A204.1 (cell line): ENCODE measurements around the gene TNNC1.

ENCODE experiments used
- FAIRE-seq: peaks from 2 replicates; lab custom pipeline; 2012; peaks lifted over from hg19 to GRCh38; lab: Jason Lieb, UNC

Gene TNNC1

DNA sequence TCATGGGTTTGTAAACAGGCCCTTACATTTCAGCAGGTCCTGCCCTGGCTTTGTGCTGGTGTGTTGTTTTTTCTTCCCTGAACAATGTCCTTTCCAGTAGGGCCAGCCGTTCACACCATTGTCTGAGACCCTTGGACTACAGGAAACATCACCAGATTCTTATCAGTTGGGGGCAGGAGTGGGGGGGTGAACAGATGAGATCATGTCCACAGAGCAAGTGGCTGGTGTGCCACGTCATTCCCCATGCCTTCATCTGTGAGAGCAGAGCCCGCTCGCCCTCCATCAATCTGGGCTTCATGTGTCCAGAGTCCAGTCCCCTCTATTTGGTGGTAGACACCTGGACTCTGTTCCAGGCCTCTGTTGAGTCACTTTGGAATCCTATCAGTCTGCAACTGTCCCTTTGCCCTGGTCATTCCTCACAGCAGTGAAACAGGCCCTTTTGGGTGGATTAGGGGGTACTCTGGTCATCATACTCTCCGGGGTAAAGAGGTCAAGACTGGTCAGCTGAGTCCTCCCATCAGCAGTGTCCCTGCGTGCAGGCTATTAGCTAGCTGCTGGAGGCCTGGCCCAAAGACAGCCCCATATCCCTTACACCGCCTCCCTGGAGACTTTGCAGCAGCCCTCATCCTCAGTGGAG, 23.9 kb downstream of the TNNC1 start:
- FAIRE-seq, result no peak

DNA sequence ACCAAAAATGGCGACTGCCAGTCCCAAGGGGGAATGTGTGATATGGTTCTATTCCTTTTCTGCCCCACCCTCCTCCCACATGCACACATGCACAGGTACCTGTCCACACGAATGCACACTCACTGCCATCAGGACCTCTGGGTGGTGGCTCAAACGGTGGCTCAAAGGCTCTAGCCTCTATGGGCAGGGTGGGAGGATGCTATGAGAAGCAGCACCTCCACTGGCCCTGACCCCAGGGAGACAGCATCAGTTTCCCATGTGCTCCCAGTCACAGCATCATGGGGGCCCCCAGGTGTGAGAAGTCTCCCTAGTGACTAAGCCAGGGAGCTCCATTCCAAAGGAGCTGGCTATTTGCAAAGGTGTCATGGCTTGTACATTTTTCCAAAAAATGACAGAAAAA, 24.8 kb downstream of the TNNC1 start:
- FAIRE-seq, result no peak

- peak; percentile 92 for FAIRE-seq
These were observed 25.5 kb downstream of the TNNC1 start for GRCh38 chr3:52428151-52429005.

GRCh38 chr3:52423173-52423572, 30.7 kb downstream of the TNNC1 start:
- FAIRE-seq, result no peak

DNA sequence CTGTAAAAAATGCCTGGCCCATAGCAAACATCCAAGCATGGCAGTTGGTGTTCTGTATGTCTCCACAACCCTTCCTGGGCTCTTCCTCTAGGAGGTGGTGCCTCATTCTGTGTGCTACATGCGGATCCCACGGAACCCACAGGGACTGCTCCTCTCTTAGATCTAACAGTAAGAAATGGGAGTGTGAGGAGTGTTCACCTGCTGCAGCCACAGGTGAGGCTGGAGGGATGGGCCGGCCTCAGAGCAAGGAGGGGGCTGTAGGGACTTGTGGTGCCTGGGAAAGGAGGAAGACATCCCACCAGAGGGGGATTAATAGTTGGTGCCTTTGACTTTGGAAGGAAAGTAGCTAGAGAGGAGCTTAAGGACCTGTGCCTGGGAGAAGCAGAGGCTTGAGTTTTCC, 31.2 kb downstream of the TNNC1 start:
- no peak for FAIRE-seq

DNA sequence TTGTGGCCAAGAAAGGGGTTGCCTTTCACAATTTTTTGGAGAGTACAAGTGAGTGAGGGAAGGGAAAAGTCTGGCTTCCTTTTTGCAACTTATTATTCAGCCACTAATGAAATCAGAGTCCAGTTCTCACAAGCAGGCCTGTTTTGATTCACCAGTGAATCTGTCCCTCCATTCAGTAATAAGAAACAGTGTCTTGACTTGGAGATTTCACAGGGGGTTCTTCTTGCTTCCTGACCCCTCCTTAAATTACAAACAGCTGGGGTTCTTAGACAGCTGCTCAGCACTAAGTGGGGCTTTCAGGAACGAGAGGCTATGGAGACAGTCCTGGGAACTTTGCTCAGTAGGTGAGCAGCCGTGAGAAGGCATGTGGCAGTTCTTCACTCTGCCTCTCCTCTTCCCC, 33.5 kb downstream of the TNNC1 start:
- FAIRE-seq, result no peak

- no peak for FAIRE-seq
These were observed 38.0 kb downstream of the TNNC1 start for GRCh38 chr3:52415800-52416199.

DNA sequence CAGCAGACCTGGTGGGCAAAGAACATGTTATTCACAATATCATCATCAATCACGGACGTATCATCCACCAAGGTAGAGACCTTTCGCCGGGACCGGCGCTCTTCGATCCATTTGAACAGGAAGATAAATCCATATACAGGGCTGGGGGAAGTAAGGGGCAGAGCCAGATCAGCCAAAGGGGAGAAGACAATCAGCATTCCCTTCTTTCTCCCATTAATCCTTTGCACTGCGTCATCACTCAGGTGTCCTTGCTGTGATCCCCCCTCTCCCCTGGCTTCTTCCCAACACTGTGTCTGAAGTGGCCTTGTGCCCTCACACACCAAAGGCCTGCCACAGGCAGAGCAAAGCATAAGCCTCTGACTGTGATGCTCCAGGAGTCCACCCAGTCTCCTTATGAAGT, 45.4 kb downstream of the TNNC1 start:
- FAIRE-seq, result no peak

GRCh38 chr3:52407779-52408178, 46.1 kb downstream of the TNNC1 start:
- no peak for FAIRE-seq

GRCh38 chr3:52406791-52407510, 46.9 kb downstream of the TNNC1 start:
- FAIRE-seq, result no peak

DNA sequence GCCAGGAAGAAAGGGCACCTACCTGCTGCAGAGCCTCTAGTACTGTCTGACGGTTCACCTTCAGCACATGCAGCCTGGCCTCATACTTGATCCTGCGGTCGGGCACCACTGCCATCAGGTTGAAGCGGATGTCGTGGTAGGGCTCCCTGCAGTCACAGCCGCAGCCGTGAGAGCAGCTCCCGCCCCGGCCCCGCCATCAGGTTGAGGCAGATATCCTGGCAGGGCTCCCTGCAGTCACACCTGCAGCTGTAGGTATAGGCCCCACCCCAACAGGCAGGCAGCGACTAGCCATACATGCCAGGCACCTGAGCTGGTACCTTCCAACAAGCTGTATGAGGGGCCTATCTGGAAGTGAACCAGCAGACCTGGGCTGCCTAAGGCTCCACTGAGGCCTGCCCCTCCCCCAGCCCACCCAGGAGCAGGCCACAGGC, 47.6 kb downstream of the TNNC1 start:
- no peak for FAIRE-seq

GRCh38 chr3:52405601-52406110, 48.2 kb downstream of the TNNC1 start:
- FAIRE-seq, result no peak

DNA sequence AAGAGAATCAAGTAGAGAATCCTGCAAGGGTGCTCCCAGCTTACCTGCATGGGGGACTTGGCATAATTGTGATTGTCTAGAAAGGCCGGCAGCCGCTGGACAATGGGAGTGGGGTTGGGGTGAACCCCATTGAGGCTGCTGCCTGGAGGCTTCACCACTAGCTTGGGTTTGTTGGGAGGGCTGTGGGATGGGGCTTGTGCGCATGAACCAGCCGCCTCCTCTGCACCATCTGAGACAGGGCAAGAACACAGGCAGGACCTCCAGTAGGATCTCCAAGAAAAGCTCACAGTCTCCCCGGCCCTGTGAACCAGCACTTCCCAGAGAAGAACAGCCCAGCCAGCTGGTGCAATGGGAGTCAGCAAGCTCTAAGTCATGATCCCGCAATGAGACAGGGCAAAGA, 48.8 kb downstream of the TNNC1 start:
- FAIRE-seq, result no peak

- FAIRE-seq, result no peak
These were observed 49.5 kb downstream of the TNNC1 start for GRCh38 chr3:52404391-52404790.

GRCh38 chr3:52403955-52404354, 49.9 kb downstream of the TNNC1 start:
- no peak for FAIRE-seq

DNA sequence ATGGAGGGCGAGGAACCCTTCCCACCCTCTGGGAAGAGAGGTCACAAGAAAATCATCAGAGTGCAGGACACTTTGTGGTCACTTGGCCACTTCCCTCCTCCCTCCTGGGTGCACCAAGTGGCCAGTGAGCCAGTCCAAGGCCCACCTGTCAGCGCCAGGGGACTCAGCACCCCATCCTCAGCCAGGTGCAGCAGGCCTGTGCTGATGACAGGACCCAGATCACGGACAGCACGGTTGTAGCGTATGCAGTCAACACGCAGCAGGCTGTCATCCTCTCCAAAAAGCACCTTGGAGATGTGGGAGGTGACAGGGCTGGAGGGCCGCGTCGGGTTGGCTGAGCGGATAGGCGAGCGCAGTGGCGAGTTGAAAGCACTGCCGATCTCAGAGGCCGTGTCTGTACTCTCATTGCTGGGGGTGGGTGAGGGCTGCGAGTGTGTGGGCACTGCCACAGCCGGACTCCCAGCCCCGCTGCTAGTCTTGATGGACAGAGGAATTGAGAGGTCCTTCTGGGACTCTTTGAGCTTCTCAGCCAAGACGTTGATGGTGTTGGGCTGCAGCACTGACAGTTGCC, 50.5 kb downstream of the TNNC1 start:
- FAIRE-seq, result no peak

- FAIRE-seq, result no peak
These were observed 51.1 kb downstream of the TNNC1 start for GRCh38 chr3:52402706-52403270.

GRCh38 chr3:52402101-52402521, 51.7 kb downstream of the TNNC1 start:
- no peak for FAIRE-seq

- FAIRE-seq, result no peak
These were observed 52.3 kb downstream of the TNNC1 start for GRCh38 chr3:52401551-52401950.
